Ovary (tissue), 9 donors: Measurements from ENCODE around the gene STUM. TPM values are rescaled to one million over a fixed set of nuclear protein-coding genes. Genes with fewer than 3 reads are reported as not detected.
A peak's percentile ranks its signal among the peaks of the same experiment; 100 is the strongest.

ENCODE experiments used
- DNase-seq, 5 donors: peaks; one replicate each; pipeline ENCODE4 v3.0.0-alpha.2; 2019 to 2020
- H3K27ac ChIP-seq, 2 donors: fragments of 200-600 bp; one replicate each; pipeline versions ENCODE4 v1.5.1 to v1.8.0; 2019 to 2022
- H3K27me3 ChIP-seq: fragments of 200-600 bp; one replicate; pipeline ENCODE4 v1.8.0; 2022
- H3K36me3 ChIP-seq: fragments of 200-600 bp; sonication (generic); one replicate; pipeline ENCODE4 v1.5.1; 2019
- H3K4me1 ChIP-seq: one replicate; pipeline ENCODE4 v1.8.1; 2013; ENCODE audit warnings: mild to moderate bottlenecking, moderate library complexity; ENCODE audit not compliant: insufficient read depth
- H3K4me3 ChIP-seq: fragments of 200-600 bp; sonication (generic); one replicate; pipeline ENCODE4 v1.5.1; 2017
- H3K9me3 ChIP-seq, 2 donors: fragments of 200-600 bp in 1 of 2; sonication (generic) in 1 of 2; one replicate each; pipeline versions ENCODE4 v1.5.1 to v1.8.1; 2013 to 2019; ENCODE audit warnings: mild to moderate bottlenecking in 1 of 2, moderate library complexity in 1 of 2
- CTCF ChIP-seq, 3 donors: fragments of 450-650 bp in 2 of 3; fragments of 200-600 bp in 1 of 3; IDR thresholded peaks; one replicate each; pipeline versions ENCODE4 v1.5.1 to v1.8.0; 2016 to 2022; ENCODE audit warnings: antibody characterized with exemption in 3 of 3, mild to moderate bottlenecking in 1 of 3
- EP300 ChIP-seq: sonication (generic); formaldehyde crosslinking; IDR thresholded peaks from one replicate; pipeline ENCODE4 v1.6.1; 2017; ENCODE audit warnings: antibody characterized with exemption
- POLR2A ChIP-seq: fragments of 450-650 bp; IDR thresholded peaks from one replicate; pipeline ENCODE4 v1.6.1; 2017; ENCODE audit warnings: antibody characterized with exemption, mild to moderate bottlenecking, moderate library complexity
- WGBS, 3 donors: extraction: QIAGEN DNeasy Blood & Tissue Kit in 1 of 3; methylation state at CpG; one replicate each; pipeline versions ENCODE4 v1.1.5 to v1.1.7; 2013 to 2017; 5-methylcytosine and 5-hydroxymethylcytosine counted together
- intact Hi-C, 4 donors: fragments of 100-400 bp; cut with DNase I; formaldehyde crosslinking; loops; one replicate each; pipeline versions ENCODE4 v1.11.0 to v1.15.1; 2022 to 2023
- polyA plus RNA-seq, 2 donors: library from polyadenylated mRNA; stranded (reverse); fragments of 200-250 nt in 1 of 2; fragments of 350-450 nt in 1 of 2; fragmentation: Illumina TruSeq in 1 of 2; extraction: RNeasy Lipid Tissue Mini Kit (QIAGEN cat#74804) in 1 of 2; gene quantifications; one replicate each; pipeline ENCODE4 v1.2.3, GENCODE V29; 2013 to 2014
- total RNA-seq, 7 donors: library from RNA; depleted of rRNA in 2 of 7; stranded (reverse); fragments of >200 nt in 2 of 7; fragmentation: NEBNext Ultra II Directional in 3 of 7; extraction: Animal tissue kit (Norgen Biotek cat#: 25700) in 3 of 7; gene quantifications; one replicate each; pipeline versions ENCODE4 v1.1.0 to v1.2.4, GENCODE V29; 2016 to 2023
- donor health status: DM: no; HTN: no; CAD: no; lungs with moderate emphysema.
- donor health status: DM: no; HTN: no; CAD: no.
- donor health status: Bipolar disorder and iron deficiency.
- donor health status: DM: yes; HTN: yes; CAD: no.
- donor health status: DM: no; HTN: no; CAD: no.
- donor health status: DM: yes; HTN: yes; CAD: no.

STUM gene
- total and polyA plus RNA-seq, 9 donors, result 0.24 to 6.1 (median 2.5) TPM

GRCh38 chr1:226618380-226618779, 69.8 kb downstream of the STUM start:
- TF ChIP-seq POLR2A (no peak), CTCF (IDR thresholded peaks at IDR 0.05) (no peak), EP300 (no peak)
- H3K9me3 ChIP-seq, result peaks cover 0 to 2% of the 10 kb centered on the region in 2 donors
- no peak overlapping the region for H3K4me3 ChIP-seq
- no peaks in the 10 kb centered on the region for H3K4me1 ChIP-seq
- no peaks in the 10 kb centered on the region for H3K27me3 ChIP-seq
- H3K36me3 ChIP-seq, result no peaks in the 10 kb centered on the region
- 57 to 72% (median 70%) methylated on average over 4 to 5 of the region's 5 CpGs for WGBS, 3 donors
- no peak overlapping the region for H3K27ac ChIP-seq
- intact Hi-C loops, result loop anchor here in 2 of 4 donors (10.0 kb wide), 1 partner anchor 194 kb away; no protein-coding TSS in a partner anchor
- peak in 2 of 5 donors; percentile 6 to 17 for DNase-seq

GRCh38 chr1:226619031-226619430, 70.5 kb downstream of the STUM start:
- intact Hi-C loops, result loop anchor here in 2 of 4 donors (10.0 kb wide), 1 partner anchor 194 kb away; no protein-coding TSS in a partner anchor

GRCh38 chr1:226622012-226622411, 73.4 kb downstream of the STUM start:
- no peak overlapping the region for H3K27ac ChIP-seq
- H3K4me1 ChIP-seq, result peaks cover 5% of the 10 kb centered on the region
- TF ChIP-seq POLR2A (no peak), EP300 (no peak), CTCF (IDR thresholded peaks at IDR 0.05) (no peak)
- no peak overlapping the region for H3K4me3 ChIP-seq
- no peaks in the 10 kb centered on the region for H3K9me3 ChIP-seq
- no peak for DNase-seq
- intact Hi-C loops, result no loop called here
- no peaks in the 10 kb centered on the region for H3K27me3 ChIP-seq
- H3K36me3 ChIP-seq, result no peaks in the 10 kb centered on the region

More at GRCh38 chr1:226619031-226619430, 70.5 kb downstream of the STUM start:
- Histone ChIP-seq H3K4me1 (no peaks in the 10 kb centered on the region), H3K27me3 (no peaks in the 10 kb centered on the region), H3K4me3 (no peak overlapping the region), H3K36me3 (no peaks in the 10 kb centered on the region), H3K9me3 (peaks cover 0 to 2% of the 10 kb centered on the region in 2 donors), H3K27ac (no peak overlapping the region)
- 68 to 78% (median 74%) methylated on average over 7 of the region's 7 CpGs for WGBS, 3 donors
- TF ChIP-seq POLR2A (no peak), EP300 (no peak), CTCF (IDR thresholded peaks at IDR 0.05) (no peak)
- peak in 2 of 5 donors; percentile 3 to 14 for DNase-seq

GRCh38 chr1:226624526-226624925, 76.0 kb downstream of the STUM start:
- 88 to 90% (median 90%) methylated on average over 5 of the region's 5 CpGs for WGBS, 3 donors
- intact Hi-C loops, result no loop called here
- no peaks in the 10 kb centered on the region for H3K27me3 ChIP-seq
- H3K4me1 ChIP-seq, result peaks cover 6% of the 10 kb centered on the region
- H3K9me3 ChIP-seq, result no peaks in the 10 kb centered on the region
- H3K36me3 ChIP-seq, result no peaks in the 10 kb centered on the region
- TF ChIP-seq CTCF (IDR thresholded peaks at IDR 0.05) (no peak), POLR2A (no peak), EP300 (no peak)
- H3K4me3 ChIP-seq, result no peak overlapping the region
- peak in 3 of 5 donors; percentile 4 to 21 (median 10) for DNase-seq
- no peak overlapping the region for H3K27ac ChIP-seq
